ENCODE data around the gene HTATIP2.

DNA sequence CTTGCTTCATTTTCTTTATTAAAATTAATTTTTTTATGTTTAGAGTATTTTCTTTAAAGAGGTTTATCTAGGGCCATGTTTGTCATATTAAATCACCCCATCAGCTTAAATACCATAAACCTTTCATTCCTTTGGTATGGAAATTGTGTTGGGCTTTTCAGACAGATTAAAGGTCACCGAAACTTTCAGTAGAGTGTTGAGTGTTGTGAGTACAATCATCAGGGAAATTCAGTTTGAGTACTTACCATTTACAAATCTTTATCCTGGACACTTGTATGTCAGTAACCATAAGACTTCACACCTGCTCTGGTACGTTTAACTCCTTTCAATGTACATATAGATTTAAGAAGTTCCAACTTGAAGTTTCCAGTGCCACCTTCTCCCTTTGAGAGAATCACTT is 36.0 kb downstream of the HTATIP2 start:
- no peak for TF ChIP-seq POLR2A (IDR thresholded peaks at IDR 0.05; ENCODE audit: low read length)
- no peak for TF ChIP-seq GATA1 (IDR thresholded peaks at IDR 0.05; ENCODE audit: low read depth, low read length)
